HepG2 (cell line): ENCODE results near the gene EFCAB14. TPM values are rescaled to one million over a fixed set of nuclear protein-coding genes. Genes with fewer than 3 reads are reported as not detected.

Experiments used
- ARNT ChIP-seq: fragments of 450-650 bp; IDR thresholded peaks from 2 replicates; pipeline ENCODE4 v1.6.1; 2017
- BRD4 ChIP-seq: sonication (generic); formaldehyde crosslinking; IDR thresholded peaks from 2 replicates; pipeline ENCODE4 v1.4.0; 2020; ENCODE audit warnings: missing genetic modification reagents
- HNF4G ChIP-seq, 2 experiments: sonication (generic) in 1 of 2; formaldehyde crosslinking in 1 of 2; IDR thresholded peaks; 2 replicates each; pipeline versions ENCODE4 v1.4.0 to v1.6.1; 2011 to 2020; ENCODE audit warnings: borderline replicate concordance in 2 of 2, low read depth in 2 of 2, mild to moderate bottlenecking in 2 of 2, low read length in 1 of 2, missing genetic modification reagents in 1 of 2, moderate library complexity in 1 of 2
- HOXA9 ChIP-seq: sonication (generic); formaldehyde crosslinking; IDR thresholded peaks from 2 replicates; pipeline ENCODE4 v1.8.1; 2022; ENCODE audit warnings: missing genetic modification reagents, mild to moderate bottlenecking, moderate library complexity, borderline replicate concordance
- NR1H2 ChIP-seq: sonication (generic); formaldehyde crosslinking; IDR thresholded peaks from 2 replicates; pipeline ENCODE4 v1.8.1; 2022; ENCODE audit warnings: low read depth, missing genetic modification reagents, borderline replicate concordance
- PHF21A ChIP-seq: sonication (generic); formaldehyde crosslinking; IDR thresholded peaks from 2 replicates; pipeline ENCODE4 v1.5.0; 2020; ENCODE audit warnings: mild to moderate bottlenecking, missing genetic modification reagents
- PRPF4 ChIP-seq: fragments of 200-400 bp; formaldehyde crosslinking; IDR thresholded peaks from 2 replicates; pipeline ENCODE4 v1.6.1; 2016; ENCODE audit warnings: low read length, low read depth; ENCODE audit not compliant: poor library complexity, severe bottlenecking
- RFX1 ChIP-seq: fragments of 450-650 bp; IDR thresholded peaks from 2 replicates; pipeline ENCODE4 v1.6.1; 2017
- RFXANK ChIP-seq: IDR thresholded peaks from 2 replicates; pipeline ENCODE4 v1.6.1; 2016
- SP140L ChIP-seq: sonication (generic); formaldehyde crosslinking; IDR thresholded peaks from 2 replicates; pipeline ENCODE4 v1.4.0; 2020; ENCODE audit warnings: missing genetic modification reagents, borderline replicate concordance
- TSC22D2 ChIP-seq: sonication (generic); formaldehyde crosslinking; IDR thresholded peaks from 2 replicates; pipeline ENCODE4 v1.5.1; 2020; ENCODE audit warnings: missing genetic modification reagents, mild to moderate bottlenecking, borderline replicate concordance
- ZBTB14 ChIP-seq: sonication (generic); formaldehyde crosslinking; IDR thresholded peaks from 2 replicates; pipeline ENCODE4 v1.4.0; 2020; ENCODE audit warnings: missing genetic modification reagents
- ZGPAT ChIP-seq: IDR thresholded peaks from 2 replicates; pipeline ENCODE4 v1.6.1; 2016; ENCODE audit warnings: mild to moderate bottlenecking
- ZNF12 ChIP-seq: sonication (generic); formaldehyde crosslinking; IDR thresholded peaks from 2 replicates; pipeline ENCODE4 v1.5.0; 2020; ENCODE audit warnings: missing genetic modification reagents
- ZNF274 ChIP-seq: sonication (generic); formaldehyde crosslinking; IDR thresholded peaks from 2 replicates; pipeline ENCODE4 v1.5.1; 2020; ENCODE audit warnings: mild to moderate bottlenecking, missing genetic modification reagents
- ZNF432 ChIP-seq: sonication (generic); formaldehyde crosslinking; IDR thresholded peaks from 2 replicates; pipeline ENCODE4 v1.5.0; 2020; ENCODE audit warnings: missing genetic modification reagents, mild to moderate bottlenecking, borderline replicate concordance
- ZNF557 ChIP-seq: sonication (generic); formaldehyde crosslinking; IDR thresholded peaks from 2 replicates; pipeline ENCODE4 v1.4.0; 2020; ENCODE audit warnings: missing genetic modification reagents
- ZNF605 ChIP-seq: sonication (generic); formaldehyde crosslinking; IDR thresholded peaks from 2 replicates; pipeline ENCODE4 v1.8.0; 2022; ENCODE audit warnings: mild to moderate bottlenecking, missing genetic modification reagents
- polyA plus RNA-seq, 8 experiments: library from polyadenylated mRNA; depleted of rRNA in 3 of 8; stranded (reverse) in 7 of 8; unstranded in 1 of 8; fragments of >200 nt; fragmentation: Illumina TruSeq in 4 of 8; extraction: Trizol in 4 of 8; gene quantifications; 2 replicates each; pipeline versions ENCODE4 v1.2.1 to v1.2.3, GENCODE V29; 2011 to 2016; ENCODE audit warnings: low read depth in 4 of 8, missing spikeins in 1 of 8, mixed read lengths in 1 of 8; ENCODE audit not compliant: insufficient read depth in 1 of 8
- total RNA-seq, 5 experiments: library from RNA; depleted of rRNA; stranded (reverse); fragments of >200 nt; fragmentation: Illumina TruSeq; extraction: Trizol; gene quantifications; 2 replicates each; pipeline ENCODE4 v1.2.3, GENCODE V29; 2016; ENCODE audit warnings: low read depth in 1 of 5
- TF ChIP-seq, protein P1 (sequence below): sonication (generic); formaldehyde crosslinking; IDR thresholded peaks from 2 replicates; pipeline ENCODE4 v1.5.0; 2020; ENCODE audit warnings: mild to moderate bottlenecking, missing genetic modification reagents, borderline replicate concordance
- TF ChIP-seq, protein P2 (sequence below): sonication (generic); formaldehyde crosslinking; IDR thresholded peaks from 2 replicates; pipeline ENCODE4 v1.8.1; 2023; ENCODE audit warnings: missing genetic modification reagents, mild to moderate bottlenecking, borderline replicate concordance
- TF ChIP-seq, protein P3 (sequence below): sonication (generic); formaldehyde crosslinking; IDR thresholded peaks from 2 replicates; pipeline ENCODE4 v1.4.0; 2020; ENCODE audit warnings: missing genetic modification reagents

The EFCAB14 gene
- total and polyA plus RNA-seq, 2 of the 13 experiments (the other 11 are each of a cell fraction or from before 2014, with no cell fraction given): 13.4 to 17.9 TPM

- TF ChIP-seq ZNF605: no peak
- TF ChIP-seq, protein P1, sequence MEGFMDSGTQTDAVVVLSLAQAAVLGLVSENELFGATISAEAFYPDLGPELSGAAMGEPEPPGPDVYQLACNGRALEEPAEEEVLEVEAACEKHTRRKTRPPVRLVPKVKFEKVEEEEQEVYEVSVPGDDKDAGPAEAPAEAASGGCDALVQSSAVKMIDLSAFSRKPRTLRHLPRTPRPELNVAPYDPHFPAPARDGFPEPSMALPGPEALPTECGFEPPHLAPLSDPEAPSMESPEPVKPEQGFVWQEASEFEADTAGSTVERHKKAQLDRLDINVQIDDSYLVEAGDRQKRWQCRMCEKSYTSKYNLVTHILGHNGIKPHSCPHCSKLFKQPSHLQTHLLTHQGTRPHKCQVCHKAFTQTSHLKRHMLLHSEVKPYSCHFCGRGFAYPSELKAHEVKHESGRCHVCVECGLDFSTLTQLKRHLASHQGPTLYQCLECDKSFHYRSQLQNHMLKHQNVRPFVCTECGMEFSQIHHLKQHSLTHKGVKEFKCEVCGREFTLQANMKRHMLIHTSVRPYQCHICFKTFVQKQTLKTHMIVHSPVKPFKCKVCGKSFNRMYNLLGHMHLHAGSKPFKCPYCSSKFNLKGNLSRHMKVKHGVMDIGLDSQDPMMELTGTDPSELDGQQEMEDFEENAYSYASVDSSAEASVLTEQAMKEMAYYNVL: no peak; the same call in 1 of the 2 replicates
- TF ChIP-seq ZGPAT (CRISPR knock-in tag): peak; percentile 89
- no peak for TF ChIP-seq PRPF4
- TF ChIP-seq, protein P2, sequence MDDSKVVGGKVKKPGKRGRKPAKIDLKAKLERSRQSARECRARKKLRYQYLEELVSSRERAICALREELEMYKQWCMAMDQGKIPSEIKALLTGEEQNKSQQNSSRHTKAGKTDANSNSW (CRISPR knock-in tag): no peak
- TF ChIP-seq HOXA9: no peak
- TF ChIP-seq ZNF274: no peak; the same call in 1 of the 2 replicates
- no peak for TF ChIP-seq ZNF12 (CRISPR knock-in tag)
- no peak for TF ChIP-seq BRD4
- no peak for TF ChIP-seq TSC22D2 (CRISPR knock-in tag)
- TF ChIP-seq ZNF432 (CRISPR knock-in tag): no peak
- no peak for TF ChIP-seq PHF21A
- no peak for TF ChIP-seq ARNT
- no peak for TF ChIP-seq RFXANK (CRISPR knock-in tag)
- peak; percentile 22; the same call in 1 of the 2 replicates for TF ChIP-seq HNF4G (IDR thresholded peaks at IDR 0.05; ENCODE audit: borderline replicate concordance, low read depth, low read length)
- TF ChIP-seq HNF4G (CRISPR knock-in tag; IDR thresholded peaks at IDR 0.05; ENCODE audit: borderline replicate concordance, low read depth): 0 out of 2 replicates have a peak, but pooled peaks have one; percentile 35
- TF ChIP-seq SP140L: no peak
- no peak for TF ChIP-seq RFX1
- TF ChIP-seq, protein P3, sequence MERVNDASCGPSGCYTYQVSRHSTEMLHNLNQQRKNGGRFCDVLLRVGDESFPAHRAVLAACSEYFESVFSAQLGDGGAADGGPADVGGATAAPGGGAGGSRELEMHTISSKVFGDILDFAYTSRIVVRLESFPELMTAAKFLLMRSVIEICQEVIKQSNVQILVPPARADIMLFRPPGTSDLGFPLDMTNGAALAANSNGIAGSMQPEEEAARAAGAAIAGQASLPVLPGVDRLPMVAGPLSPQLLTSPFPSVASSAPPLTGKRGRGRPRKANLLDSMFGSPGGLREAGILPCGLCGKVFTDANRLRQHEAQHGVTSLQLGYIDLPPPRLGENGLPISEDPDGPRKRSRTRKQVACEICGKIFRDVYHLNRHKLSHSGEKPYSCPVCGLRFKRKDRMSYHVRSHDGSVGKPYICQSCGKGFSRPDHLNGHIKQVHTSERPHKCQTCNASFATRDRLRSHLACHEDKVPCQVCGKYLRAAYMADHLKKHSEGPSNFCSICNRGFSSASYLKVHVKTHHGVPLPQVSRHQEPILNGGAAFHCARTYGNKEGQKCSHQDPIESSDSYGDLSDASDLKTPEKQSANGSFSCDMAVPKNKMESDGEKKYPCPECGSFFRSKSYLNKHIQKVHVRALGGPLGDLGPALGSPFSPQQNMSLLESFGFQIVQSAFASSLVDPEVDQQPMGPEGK (CRISPR knock-in tag): peak; percentile 72
- no peak for TF ChIP-seq ZNF557
- no peak for TF ChIP-seq NR1H2
- TF ChIP-seq ZBTB14 (CRISPR knock-in tag): no peak
Observed at GRCh38 chr1:46718727-46719622, at the start of gene EFCAB14 (continued).
